ENCODE measurements around the gene SNX30.

Gene SNX30

DNA sequence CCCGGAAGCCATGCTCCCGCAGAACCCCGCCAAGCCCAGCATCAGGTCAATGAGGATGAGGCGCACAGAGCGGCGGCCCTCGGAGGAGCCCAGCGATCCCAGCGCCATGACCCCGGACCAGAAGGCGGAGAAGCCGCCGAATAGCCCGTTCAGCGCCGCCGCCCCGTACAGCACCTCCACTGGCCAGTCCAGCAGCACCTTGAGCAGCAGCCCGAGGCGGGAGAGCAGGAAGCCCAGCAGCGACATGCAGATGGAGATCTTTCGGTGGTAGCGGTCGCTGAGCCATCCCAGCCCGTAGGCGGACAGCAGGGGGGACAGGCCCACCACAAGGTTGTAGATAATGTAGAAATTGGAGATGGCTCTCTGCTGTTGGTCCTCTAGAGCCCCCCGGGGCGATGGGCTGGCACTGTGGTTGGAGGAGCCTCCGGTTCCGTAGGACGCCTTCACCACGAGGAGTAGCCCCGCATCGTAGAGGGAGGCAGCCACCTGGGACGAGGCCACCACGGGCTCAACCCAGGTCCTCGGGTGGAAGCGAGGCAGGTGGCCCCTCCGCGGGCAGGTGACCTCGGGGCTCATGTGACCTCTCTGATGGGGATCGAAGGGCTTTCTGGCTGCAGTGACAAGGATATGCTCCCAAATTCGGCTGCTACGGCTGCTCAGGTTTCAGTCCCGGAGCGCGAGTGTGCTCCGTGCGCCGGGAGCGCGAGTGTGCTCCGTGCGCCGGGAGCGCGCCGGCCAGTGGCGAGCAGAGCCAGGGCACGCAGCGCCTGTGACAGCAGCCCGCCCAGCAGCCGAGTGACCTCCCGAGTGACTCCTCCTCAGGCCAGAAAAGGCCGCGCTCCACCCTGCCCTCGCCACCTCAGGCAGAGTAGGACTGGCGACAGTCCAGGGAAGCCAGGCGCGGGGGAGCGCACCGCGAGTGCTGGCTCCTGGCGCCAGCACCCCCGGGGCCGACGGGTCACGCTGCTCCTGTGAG is 139.8 kb downstream of the SNX30 start, which contains the start of gene SLC46A2:
SLC46A2 (minus strand) TSS at position 771 of the 976 bp plus-strand sequence; CDS start at position 576, 195 bp downstream.
- Histone ChIP-seq H2AFZ (ENCODE audit: low read length) (no peak within 1 kb of the TSS), H3K9ac (ENCODE audit: low read length) (no peak within 1 kb of the TSS), H3K27ac (ENCODE audit: low read depth, low read length, poor library complexity, severe bottlenecking) (no peak within 1 kb of the TSS)

DNA sequence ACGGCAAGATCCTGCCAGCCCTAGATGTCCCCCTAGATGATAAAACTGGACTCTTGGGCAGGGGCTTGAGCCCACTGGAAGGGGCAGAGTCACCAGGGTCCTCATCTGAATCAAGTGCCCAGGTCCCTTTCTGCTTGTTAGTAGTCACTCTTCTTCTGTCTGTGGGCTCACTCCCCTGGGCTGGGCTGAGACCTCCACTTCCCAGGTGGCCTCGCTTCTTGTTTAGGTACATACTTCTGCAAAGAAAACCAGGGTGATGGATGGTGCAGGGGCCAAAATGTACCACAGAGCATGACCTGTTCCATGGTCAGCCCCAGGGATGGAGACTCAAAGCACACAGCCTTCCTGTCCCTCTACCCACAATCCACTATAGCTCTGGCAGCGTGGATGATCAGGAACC is 141.0 kb downstream of the SNX30 start:
- Histone ChIP-seq H3K4me2 (ENCODE audit: low read length) (no peak overlapping the region), H3K79me2 (ENCODE audit: insufficient read depth, low read length) (no peaks in the 10 kb centered on the region), H3K4me3 (ENCODE audit: low read depth, low read length, poor library complexity, severe bottlenecking) (no peak overlapping the region), H2AFZ (ENCODE audit: low read length) (no peak overlapping the region), H3K4me1 (ENCODE audit: insufficient read depth, low read length, severe bottlenecking) (peaks cover 7% of the 10 kb centered on the region), H3K27ac (ENCODE audit: low read depth, low read length, poor library complexity, severe bottlenecking) (no peak overlapping the region), H3F3A (ENCODE audit: insufficient read depth, low read length) (no peaks in the 10 kb centered on the region), H3K9me2 (ENCODE audit: low read depth, low read length) (no peaks in the 10 kb centered on the region), H3K36me3 (ENCODE audit: insufficient read depth, low read length) (no peaks in the 10 kb centered on the region), H3K27me3 (ENCODE audit: insufficient read depth, low read length) (no peaks in the 10 kb centered on the region), H3K9ac (ENCODE audit: low read length) (no peak overlapping the region), H3K9me3 (ENCODE audit: low read length) (no peaks in the 10 kb centered on the region), H4K20me1 (ENCODE audit: insufficient read depth, low read length) (no peaks in the 10 kb centered on the region)
- TF ChIP-seq, protein P1, sequence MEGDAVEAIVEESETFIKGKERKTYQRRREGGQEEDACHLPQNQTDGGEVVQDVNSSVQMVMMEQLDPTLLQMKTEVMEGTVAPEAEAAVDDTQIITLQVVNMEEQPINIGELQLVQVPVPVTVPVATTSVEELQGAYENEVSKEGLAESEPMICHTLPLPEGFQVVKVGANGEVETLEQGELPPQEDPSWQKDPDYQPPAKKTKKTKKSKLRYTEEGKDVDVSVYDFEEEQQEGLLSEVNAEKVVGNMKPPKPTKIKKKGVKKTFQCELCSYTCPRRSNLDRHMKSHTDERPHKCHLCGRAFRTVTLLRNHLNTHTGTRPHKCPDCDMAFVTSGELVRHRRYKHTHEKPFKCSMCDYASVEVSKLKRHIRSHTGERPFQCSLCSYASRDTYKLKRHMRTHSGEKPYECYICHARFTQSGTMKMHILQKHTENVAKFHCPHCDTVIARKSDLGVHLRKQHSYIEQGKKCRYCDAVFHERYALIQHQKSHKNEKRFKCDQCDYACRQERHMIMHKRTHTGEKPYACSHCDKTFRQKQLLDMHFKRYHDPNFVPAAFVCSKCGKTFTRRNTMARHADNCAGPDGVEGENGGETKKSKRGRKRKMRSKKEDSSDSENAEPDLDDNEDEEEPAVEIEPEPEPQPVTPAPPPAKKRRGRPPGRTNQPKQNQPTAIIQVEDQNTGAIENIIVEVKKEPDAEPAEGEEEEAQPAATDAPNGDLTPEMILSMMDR (IDR thresholded peaks at IDR 0.05; ENCODE audit: low read length), result no peak
- TF ChIP-seq EZH2 (IDR thresholded peaks at IDR 0.05; ENCODE audit: borderline replicate concordance, low read length), result no peak

More for the DNA sequence above, 139.8 kb downstream of the SNX30 start, which contains the start of gene SLC46A2:
- no peaks in the 10 kb centered on the region for H3K36me3 ChIP-seq (ENCODE audit: insufficient read depth, low read length)
- H3F3A ChIP-seq (ENCODE audit: insufficient read depth, low read length), result no peaks in the 10 kb centered on the region
- no peak within 1 kb of the TSS for H3K4me2 ChIP-seq (ENCODE audit: low read length)
- H3K4me1 ChIP-seq (ENCODE audit: insufficient read depth, low read length, severe bottlenecking), result no peaks in the 10 kb centered on the region
- H4K20me1 ChIP-seq (ENCODE audit: insufficient read depth, low read length), result no peaks in the 10 kb centered on the region
- no peaks in the 10 kb centered on the region for H3K27me3 ChIP-seq (ENCODE audit: insufficient read depth, low read length)
- no peak within 1 kb of the TSS for H3K4me3 ChIP-seq (ENCODE audit: low read depth, low read length, poor library complexity, severe bottlenecking)
- TF ChIP-seq, protein P1 (IDR thresholded peaks at IDR 0.05; ENCODE audit: low read length), result no peak
- no peak for TF ChIP-seq EZH2 (IDR thresholded peaks at IDR 0.05; ENCODE audit: borderline replicate concordance, low read length)
- no peaks in the 10 kb centered on the region for H3K9me2 ChIP-seq (ENCODE audit: low read depth, low read length)
- H3K9me3 ChIP-seq (ENCODE audit: low read length), result no peaks in the 10 kb centered on the region
- H3K79me2 ChIP-seq (ENCODE audit: insufficient read depth, low read length), result no peaks in the 10 kb centered on the region

DNA sequence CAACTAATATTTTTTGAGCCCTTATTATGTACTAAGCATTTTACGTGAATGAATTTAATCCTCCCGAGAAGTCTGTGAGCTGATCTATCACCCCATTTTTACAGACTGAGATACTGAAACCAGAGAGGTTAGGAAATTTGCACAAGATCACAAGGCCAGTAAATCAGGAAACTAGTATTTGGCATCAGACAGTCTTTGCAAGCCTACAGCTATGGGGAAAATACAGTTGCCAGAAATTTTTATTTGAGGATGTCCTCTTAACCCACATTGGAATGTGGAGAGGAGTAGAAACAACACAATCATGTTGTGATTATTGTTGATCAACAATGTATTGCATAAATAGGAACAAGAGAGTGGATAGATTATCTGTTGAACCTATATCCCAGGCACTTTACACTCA is 142.4 kb downstream of the SNX30 start:
- no peaks in the 10 kb centered on the region for H3K9me3 ChIP-seq (ENCODE audit: low read length)
- H3K79me2 ChIP-seq (ENCODE audit: insufficient read depth, low read length), result no peaks in the 10 kb centered on the region
- H3K9ac ChIP-seq (ENCODE audit: low read length), result no peak overlapping the region
- H2AFZ ChIP-seq (ENCODE audit: low read length), result no peak overlapping the region
- H3K27me3 ChIP-seq (ENCODE audit: insufficient read depth, low read length), result no peaks in the 10 kb centered on the region
- no peaks in the 10 kb centered on the region for H3K36me3 ChIP-seq (ENCODE audit: insufficient read depth, low read length)
- H3K4me2 ChIP-seq (ENCODE audit: low read length), result no peak overlapping the region
- H4K20me1 ChIP-seq (ENCODE audit: insufficient read depth, low read length), result no peaks in the 10 kb centered on the region
- H3K27ac ChIP-seq (ENCODE audit: low read depth, low read length, poor library complexity, severe bottlenecking), result no peak overlapping the region
- no peak for TF ChIP-seq EZH2 (IDR thresholded peaks at IDR 0.05; ENCODE audit: borderline replicate concordance, low read length)
- TF ChIP-seq, protein P1 (IDR thresholded peaks at IDR 0.05; ENCODE audit: low read length), result no peak
- H3K4me3 ChIP-seq (ENCODE audit: low read depth, low read length, poor library complexity, severe bottlenecking), result no peak overlapping the region
- peaks cover 7% of the 10 kb centered on the region for H3K4me1 ChIP-seq (ENCODE audit: insufficient read depth, low read length, severe bottlenecking)
- H3F3A ChIP-seq (ENCODE audit: insufficient read depth, low read length), result no peaks in the 10 kb centered on the region
- no peaks in the 10 kb centered on the region for H3K9me2 ChIP-seq (ENCODE audit: low read depth, low read length)
